Stomach (tissue), 4 donors: ENCODE results near the gene NEU3.

Experiments used
- CTCF ChIP-seq, 7 experiments: fragments of 450-650 bp in 4 of 7; fragments of 200-600 bp in 3 of 7; sonication (generic) in 3 of 7; IDR thresholded peaks; one replicate each; pipeline ENCODE4 v1.5.1; 2016 to 2019; ENCODE audit warnings: antibody characterized with exemption in 7 of 7, control low read depth in 2 of 7, mild to moderate bottlenecking in 1 of 7
- EP300 ChIP-seq: sonication (generic); formaldehyde crosslinking; IDR thresholded peaks from one replicate; pipeline ENCODE4 v1.6.1; 2017; ENCODE audit warnings: antibody characterized with exemption
- POLR2A ChIP-seq, 4 donors: fragments of 450-650 bp; IDR thresholded peaks; one replicate each; pipeline ENCODE4 v1.6.1; 2016; ENCODE audit warnings: antibody characterized with exemption in 4 of 4, control low read depth in 2 of 4, mild to moderate bottlenecking in 1 of 4, moderate library complexity in 1 of 4
- POLR2AphosphoS5 ChIP-seq, 3 donors: sonication (generic); formaldehyde crosslinking; IDR thresholded peaks; one replicate each; pipeline ENCODE4 v1.6.1; 2016; ENCODE audit warnings: antibody characterized with exemption in 3 of 3

- TF ChIP-seq POLR2AphosphoS5 (IDR thresholded peaks at IDR 0.05) = no peak
- no peak for TF ChIP-seq EP300
- no peak for TF ChIP-seq POLR2A (IDR thresholded peaks at IDR 0.05)
- no peak for TF ChIP-seq CTCF (IDR thresholded peaks at IDR 0.05)
Observed at GRCh38 chr11:74980634-74981033, 8.1 kb upstream of the NEU3 start.
